ENCODE measurements around the gene AGPAT1. TPM values are rescaled to one million over a fixed set of nuclear protein-coding genes. Genes with fewer than 3 reads are reported as not detected.
A peak's percentile ranks its signal among the peaks of the same experiment; 100 is the strongest.

Gene AGPAT1
- total and polyA plus RNA-seq, 2 of the 13 experiments (the other 11 are each of a cell fraction or from before 2014, with no cell fraction given), result 51.3 to 139 TPM

DNA sequence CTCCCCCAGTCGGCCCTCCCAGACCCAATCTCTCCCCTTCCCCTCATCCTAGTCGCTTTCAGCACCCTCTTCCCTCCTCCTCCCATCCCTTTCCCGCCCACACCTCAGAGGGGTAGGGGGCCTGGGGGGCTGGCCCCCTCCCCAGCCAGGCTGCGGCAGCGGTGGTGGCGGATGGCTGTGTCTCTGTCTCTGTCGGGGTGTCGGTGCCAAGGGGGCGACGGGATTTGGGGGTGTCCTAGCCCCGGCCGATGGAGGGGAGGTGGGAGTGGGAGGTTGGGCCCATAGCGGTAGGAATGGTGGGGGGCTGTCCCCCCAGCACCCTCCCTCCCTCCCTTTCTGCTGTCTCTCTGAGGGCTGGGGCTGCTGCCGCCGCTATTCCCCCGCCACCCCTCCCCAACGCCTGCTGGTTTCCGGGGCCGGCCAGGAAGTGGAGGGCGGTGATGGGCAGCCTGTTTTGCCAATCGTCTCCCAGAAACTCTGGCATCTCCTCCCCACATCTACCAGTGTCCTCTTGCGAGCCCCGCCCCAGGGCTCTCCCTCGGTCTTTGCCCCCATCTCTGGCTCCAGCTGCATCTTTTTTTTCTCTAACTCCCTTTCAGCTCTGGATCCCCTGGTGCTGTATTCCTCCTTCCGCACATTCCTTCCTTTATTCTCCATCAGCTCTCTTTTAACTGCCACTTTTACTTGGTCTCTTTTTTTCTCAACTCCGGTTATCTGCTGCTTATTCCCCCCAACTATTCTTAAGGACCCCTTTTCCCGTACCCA is at the start of gene AGPAT1 (continued):
- no peak for TF ChIP-seq SMARCE1 (IDR thresholded peaks at IDR 0.05; ENCODE audit: borderline replicate concordance)
- no peak for TF ChIP-seq ZSCAN12 (CRISPR knock-in tag; IDR thresholded peaks at IDR 0.05)
- peak; percentile 53; the same call in 1 of the 2 replicates for TF ChIP-seq ZNF678 (CRISPR knock-in tag; IDR thresholded peaks at IDR 0.05)
- TF ChIP-seq, protein P1, sequence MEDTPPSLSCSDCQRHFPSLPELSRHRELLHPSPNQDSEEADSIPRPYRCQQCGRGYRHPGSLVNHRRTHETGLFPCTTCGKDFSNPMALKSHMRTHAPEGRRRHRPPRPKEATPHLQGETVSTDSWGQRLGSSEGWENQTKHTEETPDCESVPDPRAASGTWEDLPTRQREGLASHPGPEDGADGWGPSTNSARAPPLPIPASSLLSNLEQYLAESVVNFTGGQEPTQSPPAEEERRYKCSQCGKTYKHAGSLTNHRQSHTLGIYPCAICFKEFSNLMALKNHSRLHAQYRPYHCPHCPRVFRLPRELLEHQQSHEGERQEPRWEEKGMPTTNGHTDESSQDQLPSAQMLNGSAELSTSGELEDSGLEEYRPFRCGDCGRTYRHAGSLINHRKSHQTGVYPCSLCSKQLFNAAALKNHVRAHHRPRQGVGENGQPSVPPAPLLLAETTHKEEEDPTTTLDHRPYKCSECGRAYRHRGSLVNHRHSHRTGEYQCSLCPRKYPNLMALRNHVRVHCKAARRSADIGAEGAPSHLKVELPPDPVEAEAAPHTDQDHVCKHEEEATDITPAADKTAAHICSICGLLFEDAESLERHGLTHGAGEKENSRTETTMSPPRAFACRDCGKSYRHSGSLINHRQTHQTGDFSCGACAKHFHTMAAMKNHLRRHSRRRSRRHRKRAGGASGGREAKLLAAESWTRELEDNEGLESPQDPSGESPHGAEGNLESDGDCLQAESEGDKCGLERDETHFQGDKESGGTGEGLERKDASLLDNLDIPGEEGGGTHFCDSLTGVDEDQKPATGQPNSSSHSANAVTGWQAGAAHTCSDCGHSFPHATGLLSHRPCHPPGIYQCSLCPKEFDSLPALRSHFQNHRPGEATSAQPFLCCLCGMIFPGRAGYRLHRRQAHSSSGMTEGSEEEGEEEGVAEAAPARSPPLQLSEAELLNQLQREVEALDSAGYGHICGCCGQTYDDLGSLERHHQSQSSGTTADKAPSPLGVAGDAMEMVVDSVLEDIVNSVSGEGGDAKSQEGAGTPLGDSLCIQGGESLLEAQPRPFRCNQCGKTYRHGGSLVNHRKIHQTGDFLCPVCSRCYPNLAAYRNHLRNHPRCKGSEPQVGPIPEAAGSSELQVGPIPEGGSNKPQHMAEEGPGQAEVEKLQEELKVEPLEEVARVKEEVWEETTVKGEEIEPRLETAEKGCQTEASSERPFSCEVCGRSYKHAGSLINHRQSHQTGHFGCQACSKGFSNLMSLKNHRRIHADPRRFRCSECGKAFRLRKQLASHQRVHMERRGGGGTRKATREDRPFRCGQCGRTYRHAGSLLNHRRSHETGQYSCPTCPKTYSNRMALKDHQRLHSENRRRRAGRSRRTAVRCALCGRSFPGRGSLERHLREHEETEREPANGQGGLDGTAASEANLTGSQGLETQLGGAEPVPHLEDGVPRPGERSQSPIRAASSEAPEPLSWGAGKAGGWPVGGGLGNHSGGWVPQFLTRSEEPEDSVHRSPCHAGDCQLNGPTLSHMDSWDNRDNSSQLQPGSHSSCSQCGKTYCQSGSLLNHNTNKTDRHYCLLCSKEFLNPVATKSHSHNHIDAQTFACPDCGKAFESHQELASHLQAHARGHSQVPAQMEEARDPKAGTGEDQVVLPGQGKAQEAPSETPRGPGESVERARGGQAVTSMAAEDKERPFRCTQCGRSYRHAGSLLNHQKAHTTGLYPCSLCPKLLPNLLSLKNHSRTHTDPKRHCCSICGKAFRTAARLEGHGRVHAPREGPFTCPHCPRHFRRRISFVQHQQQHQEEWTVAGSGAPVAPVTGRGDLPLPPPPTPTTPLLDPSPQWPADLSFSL (CRISPR knock-in tag; IDR thresholded peaks at IDR 0.05), result no peak
- TF ChIP-seq PLSCR1 (CRISPR knock-in tag; IDR thresholded peaks at IDR 0.05; ENCODE audit: borderline replicate concordance), result no peak
- TF ChIP-seq TGIF2 (CRISPR knock-in tag; IDR thresholded peaks at IDR 0.05), result peak; percentile 34
- peak; percentile 56; the same call in 1 of the 2 replicates for TF ChIP-seq SAFB2 (CRISPR knock-in tag; IDR thresholded peaks at IDR 0.05; ENCODE audit: borderline replicate concordance, low read depth)
- TF ChIP-seq, protein P2, sequence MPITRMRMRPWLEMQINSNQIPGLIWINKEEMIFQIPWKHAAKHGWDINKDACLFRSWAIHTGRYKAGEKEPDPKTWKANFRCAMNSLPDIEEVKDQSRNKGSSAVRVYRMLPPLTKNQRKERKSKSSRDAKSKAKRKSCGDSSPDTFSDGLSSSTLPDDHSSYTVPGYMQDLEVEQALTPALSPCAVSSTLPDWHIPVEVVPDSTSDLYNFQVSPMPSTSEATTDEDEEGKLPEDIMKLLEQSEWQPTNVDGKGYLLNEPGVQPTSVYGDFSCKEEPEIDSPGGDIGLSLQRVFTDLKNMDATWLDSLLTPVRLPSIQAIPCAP (CRISPR knock-in tag; IDR thresholded peaks at IDR 0.05; ENCODE audit: low read depth), result 0 out of 2 replicates have a peak, but pooled peaks have one; percentile 24
- no peak; the same call in 1 of the 2 replicates for TF ChIP-seq THRA (CRISPR knock-in tag; IDR thresholded peaks at IDR 0.05; ENCODE audit: borderline replicate concordance)
- no peak for TF ChIP-seq TCF7 (IDR thresholded peaks at IDR 0.05; ENCODE audit: low read depth)
- no peak; the same call in 1 of the 2 replicates for TF ChIP-seq ELF3 (CRISPR knock-in tag; IDR thresholded peaks at IDR 0.05)
- TF ChIP-seq, protein P3, sequence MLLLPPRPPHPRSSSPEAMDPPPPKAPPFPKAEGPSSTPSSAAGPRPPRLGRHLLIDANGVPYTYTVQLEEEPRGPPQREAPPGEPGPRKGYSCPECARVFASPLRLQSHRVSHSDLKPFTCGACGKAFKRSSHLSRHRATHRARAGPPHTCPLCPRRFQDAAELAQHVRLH (CRISPR knock-in tag; IDR thresholded peaks at IDR 0.05; ENCODE audit: borderline replicate concordance, low read depth), result no peak; the same call in 1 of the 2 replicates
- no peak for TF ChIP-seq ESRRA (CRISPR knock-in tag; IDR thresholded peaks at IDR 0.05; ENCODE audit: low read depth)
- no peak for TF ChIP-seq EED (CRISPR knock-in tag; IDR thresholded peaks at IDR 0.05)
- TF ChIP-seq CEBPG (CRISPR knock-in tag; IDR thresholded peaks at IDR 0.05), result no peak
- TF ChIP-seq ZBTB2 (CRISPR knock-in tag; IDR thresholded peaks at IDR 0.05; ENCODE audit: low read depth), result no peak
- no peak for TF ChIP-seq MEIS1 (CRISPR knock-in tag; IDR thresholded peaks at IDR 0.05; ENCODE audit: borderline replicate concordance)
- peak; percentile 68; the same call in 1 of the 2 replicates for TF ChIP-seq ZNF563 (CRISPR knock-in tag; IDR thresholded peaks at IDR 0.05)
